SU-DHL-6 (cell line): ENCODE measurements around the gene PPIF.
A peak's percentile ranks its signal among the peaks of the same experiment; 100 is the strongest.

ENCODE experiments used
- H2AFZ ChIP-seq: fragments of 200-600 bp; sonication (generic); 2 replicates; pipeline ENCODE4 v1.6.1; 2014; ENCODE audit warnings: low read depth, mild to moderate bottlenecking, moderate library complexity, mixed read lengths, antibody characterized with exemption, low read length; ENCODE audit not compliant: severe bottlenecking
- H3F3A ChIP-seq: fragments of 200-600 bp; shearing (Covaris generic); 2 replicates; pipeline ENCODE4 v1.6.0; 2016; ENCODE audit warnings: antibody characterized with exemption, mild to moderate bottlenecking; ENCODE audit not compliant: insufficient read depth
- H3K27ac ChIP-seq: fragments of 200-600 bp; sonication (generic); 2 replicates; pipeline ENCODE4 v1.5.1; 2016; ENCODE audit warnings: low read depth, mild to moderate bottlenecking, low read length, moderate library complexity, mixed read lengths
- H3K27me3 ChIP-seq: fragments of 200-600 bp; sonication (generic), shearing (Covaris generic); 2 replicates; pipeline ENCODE4 v1.6.0; 2014; ENCODE audit warnings: mild to moderate bottlenecking, low read length
- H3K36me3 ChIP-seq: fragments of 200-600 bp; sonication (generic); 2 replicates; pipeline ENCODE4 v1.6.1; 2014; ENCODE audit warnings: mild to moderate bottlenecking, low read length, mixed read lengths
- H3K4me2 ChIP-seq: fragments of 300-600, 200-600 bp; shearing (Covaris generic), sonication (generic); 2 replicates; pipeline ENCODE4 v1.6.0; 2014; ENCODE audit warnings: low read length, low read depth, mild to moderate bottlenecking; ENCODE audit not compliant: poor library complexity, severe bottlenecking
- H3K4me3 ChIP-seq: fragments of 200-600 bp; sonication (generic); 2 replicates; pipeline ENCODE4 v1.5.1; 2014; ENCODE audit warnings: antibody characterized with exemption, low read length, mild to moderate bottlenecking, mixed read lengths; ENCODE audit not compliant: insufficient read depth, poor library complexity, severe bottlenecking
- H3K79me2 ChIP-seq: fragments of 200-600 bp; sonication (generic); 2 replicates; pipeline ENCODE4 v1.6.1; 2014; ENCODE audit warnings: mild to moderate bottlenecking, low read length, moderate library complexity; ENCODE audit not compliant: insufficient read depth
- H3K9ac ChIP-seq: fragments of 200-600 bp; sonication (generic); 2 replicates; pipeline ENCODE4 v1.7.0; 2014; ENCODE audit warnings: mild to moderate bottlenecking, low read length
- H3K9me2 ChIP-seq: fragments of 200-600 bp; sonication (generic); replicated peaks from 2 replicates; pipeline ENCODE4 v1.6.1; 2014; ENCODE audit warnings: low read length; ENCODE audit not compliant: insufficient read depth
- H3K9me3 ChIP-seq: fragments of 200-600 bp; sonication (generic); 2 replicates; pipeline ENCODE4 v1.6.1; 2014; ENCODE audit warnings: low read length, mixed read lengths; ENCODE audit not compliant: insufficient read depth
- H4K20me1 ChIP-seq: fragments of 200-600 bp; sonication (generic); 2 replicates; pipeline ENCODE4 v1.6.1; 2014; ENCODE audit warnings: low read depth, mild to moderate bottlenecking, antibody characterized with exemption, low read length, moderate library complexity, mixed read lengths
- EZH2phosphoT487 ChIP-seq: fragments of 200-600 bp; sonication (generic), shearing (Covaris generic); conservative IDR thresholded peaks from 2 replicates; pipeline ENCODE4 v1.6.1; 2018; ENCODE audit warnings: mild to moderate bottlenecking, antibody characterized with exemption, low read length, moderate library complexity, mixed read lengths
- TF ChIP-seq, protein P1 (sequence below): fragments of 200-600 bp; sonication (generic); IDR thresholded peaks from one replicate; pipeline ENCODE4 v1.5.1; 2017; ENCODE audit warnings: antibody characterized with exemption, mild to moderate bottlenecking, low read length, moderate library complexity; ENCODE audit not compliant: insufficient read depth, poor library complexity, severe bottlenecking

The PPIF gene

DNA sequence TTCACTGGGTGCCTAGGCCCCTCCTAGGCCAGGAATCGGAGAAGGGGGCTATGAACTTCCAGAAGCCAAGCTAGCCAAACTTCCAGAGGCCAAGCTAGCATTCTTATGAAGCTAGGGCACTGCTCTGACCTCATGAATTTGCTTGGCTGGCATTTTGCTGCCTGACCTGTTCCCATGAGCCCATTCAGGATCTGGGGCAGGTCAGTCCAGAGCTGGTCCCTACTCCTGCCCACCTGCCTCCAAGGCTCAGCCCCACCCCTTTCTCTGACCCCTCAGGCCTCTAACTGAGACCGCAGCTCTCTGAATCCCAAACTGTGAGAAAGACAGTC, 1.3 kb upstream of the PPIF start:
- Histone ChIP-seq H3K4me2 (no peak overlapping the region), H3K27ac (no peak overlapping the region)

DNA sequence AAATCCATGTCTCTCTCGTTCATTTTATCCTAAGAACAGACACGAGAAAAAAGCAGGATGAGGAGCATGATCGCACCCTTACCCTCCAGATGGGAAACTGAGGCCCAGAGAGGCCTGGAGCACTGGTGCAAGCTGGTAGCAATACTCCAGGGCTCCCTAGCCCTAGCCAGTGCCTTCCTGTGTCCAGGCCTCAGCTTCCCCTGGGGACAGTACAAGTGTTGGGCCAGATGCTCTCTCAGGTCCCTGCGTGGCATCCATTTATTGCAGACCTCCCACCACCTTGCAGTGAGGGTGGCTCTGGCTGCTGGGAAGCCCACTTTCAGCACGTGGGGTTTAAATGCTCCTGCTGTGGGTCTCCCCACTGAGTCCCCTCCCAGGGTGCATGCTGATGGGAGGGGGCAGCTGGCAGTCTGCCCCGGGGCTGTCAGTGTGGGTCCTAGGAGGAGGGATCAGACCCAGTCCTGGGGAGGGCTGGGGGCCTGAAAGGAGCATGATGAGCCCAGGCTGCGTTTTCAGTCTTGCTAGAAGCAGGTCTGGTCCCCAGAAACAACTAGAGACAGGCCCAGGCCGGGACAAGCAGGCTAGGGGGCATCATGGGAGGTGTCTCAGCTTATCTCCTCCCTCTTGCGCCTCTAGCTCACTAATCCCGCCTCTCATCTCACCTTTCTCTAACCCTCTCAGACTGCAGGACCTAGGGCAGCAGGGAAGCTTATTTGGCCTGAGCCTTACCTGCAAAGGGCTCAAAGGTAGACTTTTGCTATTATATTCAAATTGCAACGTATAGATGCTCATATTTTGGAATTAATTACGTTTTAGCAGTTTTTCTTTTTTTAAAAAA, 662 bp upstream of the PPIF start:
- Histone ChIP-seq H3K4me3 (peak overlapping the region; percentile 27), H2AFZ (peak overlapping the region; percentile 72)

More for the DNA sequence above, 1.3 kb upstream of the PPIF start:
- H3K36me3 ChIP-seq, result no peaks in the 10 kb centered on the region; the same call in 1 of the 2 replicates
- peaks cover 10% of the 10 kb centered on the region; the same call in 1 of the 2 replicates for H4K20me1 ChIP-seq
- H3K4me3 ChIP-seq, result no peak overlapping the region
- H3K27me3 ChIP-seq, result no peaks in the 10 kb centered on the region
- no peaks in the 10 kb centered on the region for H3K9me3 ChIP-seq
- TF ChIP-seq EZH2phosphoT487, result no peak
- TF ChIP-seq, protein P1, sequence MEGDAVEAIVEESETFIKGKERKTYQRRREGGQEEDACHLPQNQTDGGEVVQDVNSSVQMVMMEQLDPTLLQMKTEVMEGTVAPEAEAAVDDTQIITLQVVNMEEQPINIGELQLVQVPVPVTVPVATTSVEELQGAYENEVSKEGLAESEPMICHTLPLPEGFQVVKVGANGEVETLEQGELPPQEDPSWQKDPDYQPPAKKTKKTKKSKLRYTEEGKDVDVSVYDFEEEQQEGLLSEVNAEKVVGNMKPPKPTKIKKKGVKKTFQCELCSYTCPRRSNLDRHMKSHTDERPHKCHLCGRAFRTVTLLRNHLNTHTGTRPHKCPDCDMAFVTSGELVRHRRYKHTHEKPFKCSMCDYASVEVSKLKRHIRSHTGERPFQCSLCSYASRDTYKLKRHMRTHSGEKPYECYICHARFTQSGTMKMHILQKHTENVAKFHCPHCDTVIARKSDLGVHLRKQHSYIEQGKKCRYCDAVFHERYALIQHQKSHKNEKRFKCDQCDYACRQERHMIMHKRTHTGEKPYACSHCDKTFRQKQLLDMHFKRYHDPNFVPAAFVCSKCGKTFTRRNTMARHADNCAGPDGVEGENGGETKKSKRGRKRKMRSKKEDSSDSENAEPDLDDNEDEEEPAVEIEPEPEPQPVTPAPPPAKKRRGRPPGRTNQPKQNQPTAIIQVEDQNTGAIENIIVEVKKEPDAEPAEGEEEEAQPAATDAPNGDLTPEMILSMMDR, result no peak
- peaks cover 26% of the 10 kb centered on the region for H3K79me2 ChIP-seq
- no peak overlapping the region for H3K9ac ChIP-seq
- H3F3A ChIP-seq, result peaks cover 3% of the 10 kb centered on the region
- H3K9me2 ChIP-seq, result no peaks in the 10 kb centered on the region
- no peak overlapping the region for H2AFZ ChIP-seq

DNA sequence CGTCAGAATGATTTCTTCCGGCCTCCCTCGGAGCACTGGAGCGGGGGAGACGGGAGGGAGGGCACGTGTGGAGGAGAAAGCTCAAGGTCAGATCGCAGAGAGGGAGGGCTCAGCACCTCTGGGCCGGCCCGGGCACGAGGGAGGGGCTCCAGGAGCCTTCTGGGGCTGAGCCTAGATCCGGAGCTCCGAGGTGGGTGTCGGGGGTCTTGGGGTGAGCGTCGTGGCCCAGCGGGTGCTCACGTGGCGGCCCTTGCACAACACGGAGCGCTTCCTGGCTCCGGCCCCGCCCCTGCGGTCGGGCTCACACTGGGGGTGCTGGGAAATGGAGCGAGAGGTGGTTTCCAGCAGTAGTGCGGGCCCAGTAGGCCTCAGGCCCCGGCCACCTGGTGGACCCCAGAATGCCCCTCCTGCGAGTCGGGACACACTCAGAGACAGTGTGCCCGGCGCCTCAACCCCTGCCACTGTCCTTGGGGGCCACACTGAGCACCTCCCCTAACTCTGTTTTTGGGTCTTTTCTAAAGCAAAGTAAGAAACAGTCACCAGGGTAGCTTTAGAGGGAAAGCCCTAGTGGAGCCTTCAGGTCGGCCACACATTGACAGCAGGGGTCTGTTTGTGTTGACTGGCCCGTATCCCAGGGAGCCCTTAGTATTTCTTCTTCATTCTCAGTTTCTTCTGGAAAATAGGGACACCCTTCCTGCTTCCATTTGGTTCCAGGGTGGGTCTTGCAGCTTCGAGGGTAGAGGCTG, 798 bp downstream of the PPIF start:
- TF ChIP-seq, protein P1, result no peak
- TF ChIP-seq EZH2phosphoT487, result no peak

More for the DNA sequence above, 662 bp upstream of the PPIF start:
- peak overlapping the region; percentile 99 for H3K9ac ChIP-seq
- H3K79me2 ChIP-seq, result peaks cover 26% of the 10 kb centered on the region
- H3K9me3 ChIP-seq, result no peaks in the 10 kb centered on the region
- H3K4me2 ChIP-seq, result peak overlapping the region; percentile 67
- H3K27me3 ChIP-seq, result no peaks in the 10 kb centered on the region
- no peaks in the 10 kb centered on the region; the same call in 1 of the 2 replicates for H3K36me3 ChIP-seq
- H4K20me1 ChIP-seq, result peaks cover 10% of the 10 kb centered on the region; the same call in 1 of the 2 replicates
- no peaks in the 10 kb centered on the region for H3K9me2 ChIP-seq
- H3F3A ChIP-seq, result peaks cover 3% of the 10 kb centered on the region
- peak overlapping the region; percentile 65 for H3K27ac ChIP-seq
- TF ChIP-seq, protein P1, result no peak
- TF ChIP-seq EZH2phosphoT487, result no peak

More for the DNA sequence above, 798 bp downstream of the PPIF start:
- Histone ChIP-seq H3F3A (peaks cover 3% of the 10 kb centered on the region), H3K36me3 (peaks cover 2% of the 10 kb centered on the region; the same call in 1 of the 2 replicates), H4K20me1 (peaks cover 10% of the 10 kb centered on the region; the same call in 1 of the 2 replicates), H3K4me2 (peak overlapping the region; percentile 67), H3K9me2 (no peaks in the 10 kb centered on the region), H3K9me3 (no peaks in the 10 kb centered on the region), H3K79me2 (peaks cover 26% of the 10 kb centered on the region), H3K27me3 (no peaks in the 10 kb centered on the region), H2AFZ (peak overlapping the region; percentile 49), H3K4me3 (peak overlapping the region; percentile 85), H3K9ac (peak overlapping the region; percentile 99), H3K27ac (peak overlapping the region; percentile 77)
